Stimulated activated effector memory CD8-positive, alpha-beta T cell treated with anti-CD3 and anti-CD28 coated beads, Interleukin-12 subunit alpha, Interleukin-12 subunit beta, amount 100 ng/mL, for 72 hours (primary cell): ENCODE data around the gene WDR33.

ENCODE experiments used
- ATAC-seq: fragments of 150-1000 bp; cut with Tn5 transposase; 2 replicates; pipeline ENCODE4 v1.10.0; 2021
- DNase-seq, 2 donors: peaks; one replicate each; pipeline ENCODE4 v3.0.0; 2021 to 2022; ENCODE audit warnings: low spot score in 2 of 2
- H3K27ac Mint-ChIP-seq: one replicate; pipeline ENCODE4 v1.8.0; 2022; ENCODE audit warnings: mild to moderate bottlenecking, mixed read lengths
- H3K36me3 Mint-ChIP-seq: one replicate; pipeline ENCODE4 v1.8.0; 2022; ENCODE audit warnings: mild to moderate bottlenecking, mixed read lengths
- H3K4me1 Mint-ChIP-seq: one replicate; pipeline ENCODE4 v1.8.0; 2022; ENCODE audit warnings: mixed read lengths
- H3K4me3 Mint-ChIP-seq: one replicate; pipeline ENCODE4 v1.8.0; 2022; ENCODE audit warnings: mild to moderate bottlenecking, mixed read lengths
- H3K9me3 Mint-ChIP-seq: one replicate; pipeline ENCODE4 v1.8.0; 2022; ENCODE audit warnings: mixed read lengths

The WDR33 gene

DNA sequence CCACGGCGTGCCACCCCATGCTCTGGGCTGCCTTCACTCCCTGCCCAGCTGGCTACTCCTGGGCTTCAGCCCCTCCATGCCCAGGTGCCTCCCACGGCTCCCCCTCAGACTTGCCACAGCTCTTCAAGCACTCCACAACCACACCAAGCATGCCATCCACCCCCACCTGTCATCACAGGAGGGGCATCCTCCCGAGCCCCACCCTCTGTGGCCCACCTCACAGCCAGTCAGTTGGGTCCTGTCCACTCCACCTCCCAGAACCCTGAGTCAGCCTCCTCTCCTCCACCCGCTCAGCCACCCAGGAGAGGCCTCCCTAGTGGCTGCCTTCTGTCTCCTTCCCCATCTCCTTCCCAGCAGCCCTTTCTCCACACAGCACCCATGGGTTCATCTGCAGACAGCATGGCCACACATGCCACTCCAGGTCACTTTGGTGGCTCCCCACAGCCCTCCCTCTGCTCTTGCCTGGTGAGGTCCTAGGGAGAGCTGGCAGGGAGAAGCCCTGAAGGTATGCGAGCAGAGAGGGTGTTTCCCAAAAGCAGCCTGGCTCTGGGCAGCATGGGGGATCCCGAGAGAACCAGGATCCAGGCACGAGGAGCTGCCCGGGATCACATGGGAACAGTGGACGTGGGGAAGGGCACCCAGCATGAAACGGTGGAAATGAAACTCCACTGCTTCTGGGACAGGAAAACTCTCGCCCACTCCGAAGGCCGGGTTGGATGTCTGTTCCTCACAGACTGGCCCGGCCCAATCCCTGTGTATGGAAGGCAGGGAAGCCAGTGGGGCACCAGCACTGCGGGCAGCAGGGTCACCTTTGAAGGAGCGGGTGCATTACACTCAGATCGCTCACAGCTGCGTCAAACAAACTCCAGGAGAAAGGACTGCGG is 138.4 kb downstream of the WDR33 start:
- Mint-ChIP-seq H3K4me1 (peaks cover 11% of the 10 kb centered on the region), H3K36me3 (no peaks in the 10 kb centered on the region), H3K9me3 (no peaks in the 10 kb centered on the region), H3K27ac (no peak overlapping the region), H3K4me3 (no peak overlapping the region)
- peak; percentile 14 for ATAC-seq
- no peak for DNase-seq

DNA sequence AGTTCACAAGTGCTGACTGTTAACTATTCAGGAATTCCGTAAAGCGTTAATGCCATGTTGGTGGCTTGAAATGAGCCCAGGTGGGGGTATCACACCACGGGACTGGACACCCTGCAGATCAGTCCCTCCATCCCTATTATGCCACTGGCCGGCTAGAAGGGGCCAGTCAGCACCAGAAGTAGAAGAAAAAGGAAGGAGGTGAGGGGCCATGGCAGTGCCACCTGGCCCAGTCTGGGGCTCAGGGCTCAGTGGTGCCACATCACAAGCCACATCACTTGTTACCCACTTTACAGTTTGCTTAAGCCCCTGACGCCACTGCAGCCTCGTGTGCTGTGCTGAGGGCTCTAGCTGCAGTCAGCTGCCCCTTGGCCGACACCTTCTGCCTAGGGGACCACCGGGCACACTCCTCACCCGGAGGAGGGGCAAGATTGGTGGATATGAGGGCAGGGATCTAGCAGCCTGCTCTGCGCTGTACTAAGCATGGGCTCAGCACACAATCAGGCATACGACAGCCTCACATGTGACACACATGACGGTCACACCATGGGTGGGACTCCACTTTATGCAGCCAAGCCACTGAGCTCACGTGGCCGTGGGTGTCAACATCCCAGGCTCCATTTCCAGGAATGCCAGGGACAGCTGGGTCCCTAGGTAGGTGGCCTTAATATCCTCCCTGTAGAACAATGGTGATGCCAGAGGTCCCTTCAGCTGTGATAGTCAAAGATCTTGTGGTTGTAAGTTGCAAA is 139.2 kb downstream of the WDR33 start:
- Mint-ChIP-seq H3K27ac (no peak overlapping the region), H3K4me3 (no peak overlapping the region), H3K36me3 (no peaks in the 10 kb centered on the region), H3K9me3 (no peaks in the 10 kb centered on the region), H3K4me1 (peaks cover 11% of the 10 kb centered on the region)
- DNase-seq (no peak), ATAC-seq (peak; percentile 40)

DNA sequence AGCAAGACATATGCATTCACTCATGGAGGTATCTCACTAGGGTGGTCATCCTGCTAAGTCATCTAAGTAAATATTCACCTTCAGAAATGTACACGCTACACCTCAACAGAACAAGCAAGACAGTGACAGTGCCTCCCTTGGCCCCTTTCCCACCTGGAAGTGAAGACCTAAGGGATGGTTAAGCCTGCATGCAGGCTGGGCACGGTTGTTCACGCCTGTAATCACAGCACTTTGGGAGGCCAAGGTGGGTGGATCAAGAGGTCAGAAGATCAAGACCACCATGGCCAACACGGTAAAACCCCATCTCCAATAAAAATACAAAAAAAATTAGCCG is 140.0 kb downstream of the WDR33 start:
- Mint-ChIP-seq H3K9me3 (no peaks in the 10 kb centered on the region), H3K4me3 (no peak overlapping the region)

DNA sequence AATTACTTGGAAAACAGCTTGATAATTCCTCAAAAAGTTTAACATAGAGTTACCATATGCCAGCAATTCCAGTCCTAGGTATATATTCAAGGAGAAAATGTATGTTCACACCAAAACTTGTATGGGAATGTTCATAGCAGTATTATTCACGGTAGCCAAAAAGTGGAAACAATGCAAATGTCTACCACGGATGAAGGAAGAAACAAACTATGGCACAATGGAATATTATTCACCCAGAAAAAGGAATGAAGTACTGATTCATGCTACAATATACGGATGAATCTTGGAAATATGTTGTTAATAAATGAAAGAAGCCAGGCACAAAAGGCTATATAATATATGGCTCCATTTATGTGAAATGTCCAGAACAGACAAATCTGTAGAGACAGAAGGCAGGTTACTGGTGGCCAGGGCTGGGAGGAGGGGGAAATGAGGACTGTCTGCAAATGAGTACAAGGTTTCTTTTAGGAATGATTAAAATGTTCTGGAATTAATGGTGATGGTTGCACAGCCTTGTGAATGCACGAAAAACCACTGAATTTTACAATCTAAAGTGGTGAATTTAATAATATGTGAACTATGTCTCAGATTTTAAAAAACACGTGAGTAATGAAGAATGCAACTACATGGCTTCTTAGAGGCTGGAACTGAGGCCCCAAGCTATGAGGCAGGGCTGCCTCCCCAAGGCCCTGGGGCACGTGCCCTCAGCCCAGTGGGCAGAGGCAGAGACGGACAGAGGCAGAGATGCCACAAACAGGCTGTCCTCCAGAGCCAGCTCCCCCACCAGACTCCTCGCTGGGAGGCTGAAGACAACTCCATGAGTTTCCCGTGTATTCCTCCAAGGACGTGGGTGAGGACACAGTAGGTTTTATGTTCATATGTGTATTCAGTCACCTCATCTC is 140.7 kb downstream of the WDR33 start:
- no peaks in the 10 kb centered on the region for H3K9me3 Mint-ChIP-seq
- H3K4me1 Mint-ChIP-seq = peaks cover 11% of the 10 kb centered on the region
- H3K27ac Mint-ChIP-seq = no peak overlapping the region
- ATAC-seq (no peak), DNase-seq (no peak)
- H3K4me3 Mint-ChIP-seq = no peak overlapping the region
- no peaks in the 10 kb centered on the region for H3K36me3 Mint-ChIP-seq

More for the DNA sequence above, 140.0 kb downstream of the WDR33 start:
- ATAC-seq = no peak
- Mint-ChIP-seq H3K36me3 (no peaks in the 10 kb centered on the region), H3K4me1 (peaks cover 11% of the 10 kb centered on the region), H3K27ac (no peak overlapping the region)
- DNase-seq = no peak

DNA sequence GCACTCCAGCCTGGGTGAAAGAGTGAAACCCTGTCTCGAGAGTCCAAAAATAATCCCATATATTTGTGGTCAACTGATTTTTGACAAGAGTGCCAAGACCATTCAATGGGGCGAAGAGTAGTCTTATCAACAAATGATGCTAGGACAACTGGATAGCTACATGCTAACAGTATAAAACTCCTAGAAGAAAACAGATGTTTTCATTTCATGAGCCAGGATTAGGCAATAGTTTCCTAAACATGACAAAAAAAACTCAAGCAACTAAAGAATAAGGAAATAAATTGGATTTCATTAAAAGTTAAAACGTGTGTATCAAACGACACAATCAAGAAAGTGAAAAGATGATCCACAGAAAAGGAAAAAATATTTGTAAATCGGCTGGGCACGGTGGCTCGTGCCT is 141.9 kb downstream of the WDR33 start:
- Mint-ChIP-seq H3K4me3 (no peak overlapping the region), H3K9me3 (no peaks in the 10 kb centered on the region), H3K27ac (no peak overlapping the region), H3K36me3 (no peaks in the 10 kb centered on the region), H3K4me1 (peaks cover 6% of the 10 kb centered on the region)
- ATAC-seq (no peak), DNase-seq (no peak)

GRCh38 chr2:127665267-127665893 is 145.6 kb downstream of the WDR33 start:
- Mint-ChIP-seq H3K9me3 (no peaks in the 10 kb centered on the region), H3K36me3 (no peaks in the 10 kb centered on the region), H3K4me1 (peaks cover 7% of the 10 kb centered on the region), H3K4me3 (no peak overlapping the region), H3K27ac (no peak overlapping the region)
- DNase-seq (no peak), ATAC-seq (no peak)

- Mint-ChIP-seq H3K36me3 (no peaks in the 10 kb centered on the region), H3K4me1 (peaks cover 7% of the 10 kb centered on the region), H3K27ac (no peak overlapping the region), H3K4me3 (no peak overlapping the region), H3K9me3 (no peaks in the 10 kb centered on the region)
- no peak for DNase-seq
- ATAC-seq = no peak
Measured at GRCh38 chr2:127664895-127665225, 146.1 kb downstream of the WDR33 start.

DNA sequence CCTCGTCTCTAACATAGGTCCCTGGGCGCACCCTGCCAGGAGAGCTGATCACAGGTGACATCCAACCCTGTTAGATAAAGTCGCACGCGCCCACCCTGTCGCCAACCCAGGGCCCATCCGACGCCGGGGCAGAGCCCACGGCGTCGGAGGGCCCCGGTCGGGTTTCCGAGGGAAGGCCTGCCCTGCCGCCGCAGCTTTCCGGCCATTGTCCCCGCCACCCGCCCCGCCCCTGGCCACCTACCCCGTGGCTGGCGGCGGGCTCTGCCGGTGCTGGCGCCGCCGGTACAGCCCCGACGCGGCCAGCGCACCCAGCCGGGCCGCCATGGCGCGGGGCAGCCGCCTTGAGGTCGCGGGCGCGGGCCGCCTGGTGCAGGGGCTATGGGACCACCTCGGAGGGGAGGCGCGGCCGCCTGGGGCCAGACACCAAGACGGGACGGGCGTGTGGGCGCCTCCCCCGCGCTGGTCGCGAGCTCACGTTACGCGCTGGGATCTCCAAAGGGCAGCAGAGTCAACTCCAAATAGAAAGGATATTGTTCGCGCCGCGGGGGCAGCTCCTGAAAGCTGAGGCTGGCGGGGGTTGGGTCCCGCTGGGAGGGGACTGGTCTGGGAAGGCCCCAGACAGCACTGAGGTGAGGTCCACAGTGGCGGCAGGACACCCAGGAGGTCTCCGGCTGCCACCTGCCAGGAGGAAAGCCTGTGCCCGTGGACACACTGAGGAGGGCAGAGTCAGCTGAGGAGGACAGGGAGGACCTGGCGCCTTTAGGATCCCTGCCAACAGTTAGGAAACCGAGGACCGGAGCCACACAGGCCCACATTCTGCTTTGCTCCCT is 146.7 kb downstream of the WDR33 start:
- no peaks in the 10 kb centered on the region for H3K36me3 Mint-ChIP-seq
- H3K9me3 Mint-ChIP-seq = no peaks in the 10 kb centered on the region
- H3K4me1 Mint-ChIP-seq = peaks cover 7% of the 10 kb centered on the region
- no peak overlapping the region for H3K4me3 Mint-ChIP-seq
- DNase-seq = no peak
- no peak overlapping the region for H3K27ac Mint-ChIP-seq
- ATAC-seq = no peak

GRCh38 chr2:127663566-127664064 is 147.4 kb downstream of the WDR33 start:
- Mint-ChIP-seq H3K9me3 (no peaks in the 10 kb centered on the region), H3K27ac (no peak overlapping the region), H3K4me3 (no peak overlapping the region), H3K4me1 (peaks cover 7% of the 10 kb centered on the region), H3K36me3 (no peaks in the 10 kb centered on the region)
- DNase-seq = no peak
- no peak for ATAC-seq

- ATAC-seq (no peak), DNase-seq (no peak)
- H3K4me1 Mint-ChIP-seq = peaks cover 7% of the 10 kb centered on the region
- H3K9me3 Mint-ChIP-seq = no peaks in the 10 kb centered on the region
- H3K4me3 Mint-ChIP-seq = no peak overlapping the region
- H3K27ac Mint-ChIP-seq = no peak overlapping the region
- H3K36me3 Mint-ChIP-seq = no peaks in the 10 kb centered on the region
Measured at GRCh38 chr2:127662937-127663565, 147.9 kb downstream of the WDR33 start.

DNA sequence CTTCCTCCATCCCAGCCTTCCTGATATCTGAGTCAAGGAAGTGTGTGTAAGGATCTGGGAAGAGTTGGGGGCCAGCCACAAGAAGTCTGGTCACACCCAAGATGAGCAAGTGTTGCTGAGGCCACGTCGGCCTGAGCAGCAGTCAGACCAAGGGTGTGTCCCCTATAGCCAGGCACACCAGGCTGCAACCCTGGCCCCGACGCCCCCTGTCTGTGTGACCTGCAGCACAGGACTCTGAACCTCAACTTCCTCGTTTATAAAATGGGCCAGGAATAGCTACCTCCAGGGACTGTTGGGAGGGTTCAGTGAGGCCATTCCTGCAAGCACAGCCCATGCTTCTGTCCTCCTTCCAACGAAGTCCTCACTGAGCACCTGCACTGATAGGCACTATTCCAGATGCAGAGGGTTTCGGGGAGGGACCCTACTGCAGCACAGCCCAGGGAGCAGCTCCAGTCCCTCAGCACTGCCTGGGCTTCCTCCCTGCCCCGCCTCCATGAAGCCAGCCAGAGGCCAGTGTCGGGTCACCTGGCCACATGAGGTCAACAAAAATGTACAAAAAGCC is 148.9 kb downstream of the WDR33 start:
- H3K36me3 Mint-ChIP-seq = no peaks in the 10 kb centered on the region
- H3K9me3 Mint-ChIP-seq = no peaks in the 10 kb centered on the region
- H3K4me1 Mint-ChIP-seq = peaks cover 7% of the 10 kb centered on the region
- no peak for DNase-seq
- H3K27ac Mint-ChIP-seq = no peak overlapping the region
- H3K4me3 Mint-ChIP-seq = no peak overlapping the region
- ATAC-seq = no peak

GRCh38 chr2:127661072-127661649 is 149.8 kb downstream of the WDR33 start:
- Mint-ChIP-seq H3K27ac (no peak overlapping the region), H3K9me3 (no peaks in the 10 kb centered on the region), H3K36me3 (no peaks in the 10 kb centered on the region), H3K4me1 (peaks cover 7% of the 10 kb centered on the region), H3K4me3 (no peak overlapping the region)
- no peak for ATAC-seq
- no peak for DNase-seq

DNA sequence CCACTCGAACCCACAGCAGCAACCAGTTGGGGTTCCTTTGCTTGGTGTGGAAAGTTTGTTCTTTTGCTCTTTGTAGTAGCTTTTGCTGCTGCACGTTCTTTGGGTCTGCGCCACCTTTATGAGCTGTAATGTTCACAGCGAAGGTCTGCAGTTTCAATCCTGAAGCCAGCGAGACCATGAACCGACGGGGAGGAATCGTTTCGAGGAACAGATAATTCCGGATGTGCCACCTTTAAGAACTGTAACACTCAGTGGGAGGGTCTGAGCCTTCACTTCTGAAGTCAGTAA is 150.7 kb downstream of the WDR33 start:
- Mint-ChIP-seq H3K9me3 (no peaks in the 10 kb centered on the region), H3K4me1 (peaks cover 7% of the 10 kb centered on the region), H3K27ac (no peak overlapping the region), H3K4me3 (no peak overlapping the region), H3K36me3 (no peaks in the 10 kb centered on the region)
- ATAC-seq (no peak), DNase-seq (no peak)
